GF-D8 (cell line): ENCODE results near the gene DLGAP3.
"Not testable (repeated sequence)": the region's sequence is repeated elsewhere in the genome, so short reads cannot be mapped to it uniquely, and the experiment has no call there.

Source experiments
- DNase-seq: peaks from one replicate; lab custom pipeline; 2025; lab: John Stamatoyannopoulos, UW

The DLGAP3 gene

DNA sequence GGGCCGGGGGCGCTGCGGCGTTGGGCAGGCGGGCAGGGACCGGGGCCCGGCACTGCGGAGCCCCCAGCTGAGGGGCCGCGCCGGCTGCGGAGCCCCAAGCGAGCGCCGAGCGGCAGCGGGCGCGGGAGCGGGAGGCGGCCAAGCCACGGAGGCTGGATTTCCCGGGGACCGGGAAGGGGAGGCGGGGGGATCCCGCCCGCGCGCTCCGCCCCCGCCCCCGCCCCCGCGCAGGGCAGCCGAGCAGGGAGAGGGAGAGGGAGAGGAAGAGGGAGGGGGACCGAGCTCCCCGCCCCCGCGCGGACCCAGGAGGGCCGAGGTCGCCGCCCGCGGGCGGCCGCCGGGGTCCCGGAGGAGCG is at the start of gene DLGAP3:
Gene DLGAP3, minus strand, starts transcription at position 154 of the 356 bp plus-strand sequence. CDS start 24,267 bp downstream, outside the sequence.
- no peak for DNase-seq

GRCh38 chr1:34978921-34979320 is 49.5 kb upstream of the DLGAP3 start:
- no peak for DNase-seq

DNA sequence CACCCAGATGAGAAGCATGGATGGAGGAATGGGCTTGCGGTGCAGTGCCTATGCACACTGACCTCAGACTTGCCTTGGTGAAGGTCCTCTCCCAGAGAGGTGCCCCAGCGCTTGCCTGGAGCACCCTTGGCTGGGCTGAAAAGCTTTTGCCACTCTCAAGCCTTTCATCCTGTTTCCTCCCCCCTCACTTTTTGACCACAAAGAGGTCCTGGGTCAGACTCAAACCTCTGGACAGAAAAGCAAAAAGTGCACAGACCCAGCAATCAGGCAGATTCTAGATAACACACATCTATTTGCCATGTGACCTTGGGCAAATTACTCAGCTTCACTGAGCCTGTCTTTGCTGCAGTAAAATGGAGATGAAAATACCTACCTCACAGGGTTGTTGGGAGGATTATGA is 48.4 kb upstream of the DLGAP3 start:
- DNase-seq, result no peak

- no peak for DNase-seq
Observed at GRCh38 chr1:34977210-34977471, 47.7 kb upstream of the DLGAP3 start.

DNA sequence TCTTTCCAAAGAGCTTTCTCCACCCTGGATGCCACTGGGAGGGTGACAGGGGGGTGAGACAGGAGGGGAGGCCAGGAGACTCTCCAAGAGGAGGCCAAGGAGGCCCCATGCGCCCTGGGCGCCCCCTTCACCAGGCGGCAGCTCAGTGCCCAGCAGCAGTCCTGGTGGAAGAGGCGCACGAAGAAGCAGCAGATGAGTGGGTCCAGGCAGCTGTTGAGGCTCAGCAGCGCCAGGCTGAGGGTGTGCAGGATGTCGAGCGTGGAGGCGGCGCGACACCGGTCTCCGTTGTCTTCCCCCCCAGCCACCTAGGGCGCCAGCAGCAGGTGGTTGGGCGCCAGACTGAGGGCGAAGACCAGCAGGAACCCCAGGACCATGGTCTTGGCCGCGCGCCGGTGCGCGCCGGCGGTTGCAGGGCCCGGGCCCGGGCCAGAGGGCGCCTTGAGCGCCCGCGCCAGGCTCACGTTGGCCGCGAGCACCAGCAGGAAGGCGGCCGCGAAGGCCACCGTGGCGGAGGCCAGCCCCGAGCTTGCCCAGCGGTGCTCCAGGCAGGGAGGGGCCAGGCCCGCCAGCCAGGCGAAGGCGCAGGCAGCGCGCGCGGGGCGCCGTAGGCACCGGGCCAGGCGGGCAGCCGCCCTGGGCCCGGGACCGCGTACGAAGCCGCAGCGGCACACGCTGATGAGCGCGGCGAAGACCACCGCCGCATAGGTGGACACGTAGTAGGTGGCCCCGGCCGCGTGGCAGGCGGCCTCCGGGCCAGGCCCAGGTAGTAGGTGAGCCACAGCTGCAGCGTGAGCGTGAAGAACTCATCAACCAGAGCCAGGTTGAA is 47.1 kb upstream of the DLGAP3 start:
- DNase-seq, result no peak

- DNase-seq, result no peak
Observed at GRCh38 chr1:34975771-34976170, 46.3 kb upstream of the DLGAP3 start.

DNA sequence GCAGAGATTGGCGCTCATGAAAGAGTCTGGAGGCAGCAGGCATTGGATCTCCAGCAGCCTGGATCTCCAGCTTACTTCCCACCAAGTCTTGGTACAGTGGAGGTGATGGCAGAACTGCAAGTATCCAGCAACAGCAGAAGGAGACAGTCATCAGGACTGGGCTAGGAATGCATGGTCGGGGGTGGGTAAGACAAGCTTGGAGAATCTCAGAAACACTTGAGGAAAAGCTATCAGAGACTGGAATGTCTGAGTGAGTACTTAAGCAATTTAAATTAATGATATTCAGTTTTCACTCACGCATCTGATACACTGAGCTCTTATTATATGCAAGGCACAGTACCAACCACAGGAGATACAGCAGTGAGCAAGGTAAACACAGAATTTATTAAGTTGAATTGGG is 45.9 kb upstream of the DLGAP3 start:
- no peak for DNase-seq

GRCh38 chr1:34974626-34975025 is 45.2 kb upstream of the DLGAP3 start:
- no peak for DNase-seq

- no peak for DNase-seq
Observed at GRCh38 chr1:34973326-34973725, 43.9 kb upstream of the DLGAP3 start.

- no peak for DNase-seq
Observed at GRCh38 chr1:34970829-34971228, 41.4 kb upstream of the DLGAP3 start.

- DNase-seq, result no peak
Observed at GRCh38 chr1:34970220-34970735, 40.8 kb upstream of the DLGAP3 start.

DNA sequence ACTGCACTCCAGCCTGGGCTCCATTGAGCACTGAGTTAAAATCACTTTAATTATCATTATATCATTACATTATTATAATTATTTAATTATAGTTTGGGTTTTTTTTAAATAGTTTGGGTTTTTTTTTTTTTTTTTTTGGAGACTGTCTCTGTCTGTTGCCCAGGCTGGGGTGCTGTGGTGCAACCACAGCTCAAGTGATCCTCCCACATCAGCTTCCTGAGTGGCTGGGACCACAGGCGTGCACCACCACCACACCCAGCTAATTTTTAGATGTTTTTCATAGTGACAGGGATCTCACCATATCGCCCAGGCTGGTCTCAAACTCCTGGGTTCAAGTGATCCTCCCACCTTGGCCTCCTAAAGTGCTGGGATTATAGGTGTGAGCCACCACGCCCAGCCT is 38.8 kb upstream of the DLGAP3 start:
- not testable (repeated sequence) for DNase-seq

- DNase-seq, result not testable (repeated sequence)
Observed at GRCh38 chr1:34967672-34968071, 38.2 kb upstream of the DLGAP3 start.

DNA sequence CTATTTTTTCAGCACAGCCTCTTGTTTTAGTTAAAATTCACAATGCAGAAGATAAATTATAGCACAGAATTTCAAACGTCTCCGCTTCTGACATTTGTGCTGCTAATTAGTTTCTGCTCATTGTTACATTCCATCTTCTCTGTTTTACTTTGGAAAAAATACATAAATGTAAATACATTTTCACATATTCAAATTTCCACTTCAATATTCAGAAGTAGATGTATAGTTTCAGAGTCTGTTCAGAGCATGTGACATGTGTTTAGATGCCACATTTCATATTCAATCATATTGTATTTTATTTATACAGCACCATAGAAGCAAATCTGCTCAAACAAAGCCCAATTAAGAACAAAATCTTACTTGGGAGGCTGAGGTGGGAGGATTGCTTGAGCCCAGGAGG is 36.1 kb upstream of the DLGAP3 start:
- DNase-seq, result no peak

DNA sequence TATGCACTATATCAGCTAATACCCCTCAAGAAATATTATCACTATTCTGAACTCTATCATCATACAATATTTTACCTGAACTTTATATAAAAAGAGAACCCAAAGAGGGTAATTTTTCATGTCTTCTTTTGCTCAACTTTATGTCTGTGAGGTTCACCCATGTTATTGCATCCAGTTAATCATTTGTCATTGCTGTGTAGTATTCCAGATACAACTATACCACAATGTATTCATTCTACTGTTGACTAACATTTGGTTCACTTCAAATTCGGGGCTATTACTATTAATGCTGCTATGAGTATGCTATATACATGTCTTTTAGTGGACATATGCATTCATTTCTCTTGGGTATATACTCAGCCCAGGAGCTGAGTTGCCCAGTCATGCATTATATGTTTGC is 21.0 kb upstream of the DLGAP3 start:
- no peak for DNase-seq

- DNase-seq, result not testable (repeated sequence)
Observed at GRCh38 chr1:34948739-34949138, 19.3 kb upstream of the DLGAP3 start.

GRCh38 chr1:34947641-34948314 is 18.3 kb upstream of the DLGAP3 start:
- DNase-seq, result not testable (repeated sequence)

DNA sequence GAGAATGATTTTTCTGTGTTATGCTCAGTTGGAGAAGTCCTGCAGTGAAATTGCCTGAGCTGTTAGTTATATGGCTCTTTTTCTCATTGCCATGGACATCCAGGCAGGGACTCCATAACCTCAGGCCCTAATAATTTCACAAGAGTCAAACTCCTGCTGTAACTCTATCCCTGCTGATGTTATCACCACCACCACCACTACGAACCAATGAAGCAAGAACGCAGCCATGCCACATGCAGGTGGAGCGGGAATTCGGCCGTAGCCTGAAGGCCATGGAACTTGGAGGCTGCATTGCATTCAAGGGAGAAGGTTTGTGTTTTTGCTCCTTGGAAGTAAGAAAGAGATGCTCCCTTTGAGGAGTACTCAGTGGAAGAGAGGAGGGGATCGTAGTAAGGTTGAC is 16.8 kb upstream of the DLGAP3 start:
- DNase-seq, result no peak

DNA sequence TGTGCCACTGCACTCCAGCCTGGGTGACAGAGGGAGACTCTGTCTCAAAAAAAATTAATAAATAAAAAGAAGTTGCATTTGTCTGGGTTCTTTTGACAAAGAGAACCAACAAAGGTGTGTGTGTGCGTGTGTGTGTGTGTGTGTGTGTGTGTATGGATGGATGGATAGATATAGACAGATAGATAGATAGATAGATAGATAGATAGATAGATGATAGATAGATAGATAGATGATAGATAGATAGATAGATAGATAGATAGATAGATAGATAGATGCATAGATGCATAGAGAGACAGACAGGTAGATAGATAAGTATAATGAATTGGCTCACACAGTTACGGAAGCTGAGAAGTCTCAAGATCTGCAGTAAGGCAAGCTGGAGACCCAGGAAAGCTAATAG is 12.3 kb upstream of the DLGAP3 start:
- DNase-seq, result not testable (repeated sequence)

DNA sequence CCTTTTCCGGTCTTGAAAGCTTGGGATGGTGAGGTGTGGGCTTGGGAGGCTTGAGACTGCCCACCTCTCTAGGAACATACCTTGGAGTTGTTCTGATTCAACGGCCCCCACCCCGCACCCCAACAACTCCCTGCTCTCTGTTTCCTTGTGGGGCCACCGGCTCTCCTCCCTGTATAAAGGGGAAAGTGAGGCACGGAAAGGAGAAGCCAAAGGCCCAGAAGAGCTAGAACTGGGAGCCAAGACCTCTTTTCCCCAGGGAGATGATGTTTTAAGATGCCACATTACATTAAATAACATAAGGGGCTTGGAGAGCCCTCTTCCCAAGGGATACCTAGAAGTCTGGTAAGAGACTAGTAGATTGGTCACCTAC is 1.2 kb upstream of the DLGAP3 start:
- no peak for DNase-seq

GRCh38 chr1:34929853-34930701 is 627 bp upstream of the DLGAP3 start:
- no peak for DNase-seq

DNA sequence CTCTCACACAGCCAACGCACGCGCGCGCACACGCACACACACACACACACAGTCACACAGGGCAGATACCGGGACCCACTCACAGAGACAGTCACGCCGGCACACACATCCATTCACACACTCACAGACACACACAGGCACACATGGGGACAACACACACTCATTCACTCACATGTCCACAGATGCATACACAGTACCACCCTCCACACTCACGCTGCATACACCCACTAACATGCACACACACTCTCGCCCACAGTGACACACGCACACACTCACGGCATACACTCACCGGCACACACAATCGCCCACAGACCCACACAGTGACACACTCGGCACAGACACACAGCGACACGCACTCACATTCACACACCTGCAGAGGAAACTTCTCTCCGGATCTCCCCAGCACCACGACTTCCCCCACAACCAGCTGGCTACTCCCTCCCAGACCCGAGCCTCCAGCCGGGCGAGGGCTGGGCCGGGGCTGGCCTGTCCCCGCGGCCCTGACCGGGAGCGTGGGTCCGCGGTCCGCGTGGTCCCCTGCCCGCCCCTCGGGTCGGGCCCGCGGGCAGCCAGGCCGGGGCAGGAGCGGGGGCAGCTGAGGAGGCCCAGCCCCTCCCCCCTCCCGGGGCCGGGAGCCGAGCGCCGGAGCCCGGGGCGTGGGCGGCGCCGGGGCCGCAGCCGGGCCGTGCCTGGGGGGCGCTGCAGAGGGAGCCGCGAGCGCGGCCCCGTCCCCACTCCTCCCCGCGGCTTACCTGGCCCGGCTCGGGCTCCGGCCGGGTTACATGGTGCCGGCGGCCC is 552 bp downstream of the DLGAP3 start:
- no peak for DNase-seq
